ENCODE results near the gene CYP2W1.

DNA sequence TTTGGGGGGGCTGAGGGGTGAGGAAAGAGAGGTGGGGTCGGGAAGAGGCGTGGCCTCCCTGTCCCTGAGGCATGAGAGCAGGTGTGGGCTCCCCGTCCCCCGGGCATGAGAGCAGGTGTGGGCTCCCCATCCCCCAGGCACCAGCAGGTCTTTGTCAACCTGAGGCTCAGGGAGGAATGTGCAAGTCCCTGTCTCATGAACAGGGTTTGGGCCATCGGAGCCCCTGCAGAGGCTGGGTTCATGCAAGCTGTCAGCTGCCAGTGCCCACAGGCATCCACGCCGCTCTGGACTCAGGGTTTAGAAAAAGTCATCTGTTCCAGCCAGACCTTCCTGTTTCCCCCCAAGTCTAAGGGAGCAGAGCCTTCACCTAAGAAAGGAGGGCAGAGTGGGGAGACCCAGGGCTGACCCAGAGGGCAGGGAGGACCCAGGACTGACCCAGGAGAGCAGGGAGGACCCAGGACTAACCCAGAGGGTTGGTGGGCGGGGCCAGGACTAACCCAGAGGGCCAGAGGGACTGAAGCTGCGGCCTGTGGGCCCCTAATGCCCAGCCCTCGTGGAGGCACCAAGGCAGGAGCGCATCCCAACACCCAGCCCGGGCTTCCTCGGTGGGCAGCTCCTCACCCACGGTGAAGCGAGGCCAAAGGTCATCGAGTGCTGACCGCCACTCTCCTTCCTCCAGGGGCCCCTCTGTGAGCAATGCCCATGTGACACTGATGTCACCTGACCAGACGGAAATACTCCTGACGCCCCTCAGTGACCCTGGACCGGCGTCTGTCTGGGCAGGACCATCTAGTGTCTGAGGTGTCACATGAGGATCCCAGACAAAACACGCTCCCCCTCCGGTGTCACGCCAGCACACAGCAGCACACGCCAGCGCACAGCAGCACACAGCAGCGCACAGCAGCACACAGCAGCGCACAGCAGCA is 32.5 kb downstream of the CYP2W1 start:
- TF ChIP-seq CTCF (IDR thresholded peaks at IDR 0.05 in 8 of 11, conservative IDR thresholded peaks at IDR 0.05 in 3 of 11) (no peak), POLR2A (IDR thresholded peaks at IDR 0.05) (no peak), POLR2AphosphoS5 (IDR thresholded peaks at IDR 0.05) (no peak)
